Uterus (tissue), 4 donors: ENCODE data around the gene TMEM178B. TPM values are rescaled to one million over a fixed set of nuclear protein-coding genes. Genes with fewer than 3 reads are reported as not detected.

Source experiments
- DNase-seq, 2 donors: peaks; one replicate each; pipeline ENCODE4 v3.0.0-alpha.2; 2019 to 2020
- H3K27ac ChIP-seq, 2 donors: fragments of 200-600 bp; sonication (generic); 1 replicate in 1 of 2; 2 replicates in 1 of 2; pipeline ENCODE4 v1.5.1; 2016 to 2018
- H3K27me3 ChIP-seq, 2 donors: fragments of 200-600 bp; sonication (generic); one replicate each; pipeline ENCODE4 v1.5.1; 2018 to 2019; ENCODE audit warnings: control low read depth in 1 of 2
- H3K36me3 ChIP-seq, 2 donors: fragments of 200-600 bp; sonication (generic); one replicate each; pipeline ENCODE4 v1.5.1; 2019; ENCODE audit warnings: control low read depth in 1 of 2
- H3K4me1 ChIP-seq, 2 donors: fragments of 200-600 bp; sonication (generic); one replicate each; pipeline ENCODE4 v1.5.1; 2018 to 2019; ENCODE audit warnings: control low read depth in 1 of 2
- H3K4me3 ChIP-seq, 2 donors: fragments of 200-600 bp; sonication (generic); 1 replicate in 1 of 2; 2 replicates in 1 of 2; pipeline ENCODE4 v1.5.1; 2018 to 2019; ENCODE audit warnings: mild to moderate bottlenecking in 1 of 2
- H3K9me3 ChIP-seq, 2 donors: fragments of 200-600 bp; sonication (generic); one replicate each; pipeline ENCODE4 v1.5.1; 2019; ENCODE audit warnings: control low read depth in 1 of 2
- CTCF ChIP-seq, 4 experiments: fragments of 200-600 bp in 2 of 4; fragments of 450-650 bp in 2 of 4; sonication (generic) in 2 of 4; IDR thresholded peaks; one replicate each; pipeline ENCODE4 v1.5.1; 2016 to 2019; ENCODE audit warnings: antibody characterized with exemption in 4 of 4, mild to moderate bottlenecking in 2 of 4, moderate library complexity in 1 of 4
- POLR2A ChIP-seq, 2 donors: fragments of 450-650 bp; IDR thresholded peaks; one replicate each; pipeline ENCODE4 v1.6.1; 2016; ENCODE audit warnings: antibody characterized with exemption in 2 of 2, mild to moderate bottlenecking in 1 of 2, moderate library complexity in 1 of 2
- intact Hi-C: fragments of 100-400 bp; cut with DNase I; formaldehyde crosslinking; loops from one replicate; pipeline ENCODE4 v1.15.1; 2023; ENCODE audit warnings: low total_unique reads
- total RNA-seq, 4 donors: library from RNA; depleted of rRNA in 3 of 4; stranded (reverse); fragments of >200 nt in 3 of 4; gene quantifications; one replicate each; pipeline versions ENCODE4 v1.1.0 to v1.2.4, GENCODE V29; 2014 to 2023
- donor health status: DM: yes; HTN: yes; CAD: no.

Gene TMEM178B
- total RNA-seq, 4 donors from 2014 or later: 0.76 to 3.0 TPM; not detected in 2

- no peaks in the 10 kb centered on the region for H3K36me3 ChIP-seq
- TF ChIP-seq POLR2A (IDR thresholded peaks at IDR 0.05): no peak
- no peak for TF ChIP-seq CTCF (IDR thresholded peaks at IDR 0.05)
- H3K4me3 ChIP-seq: no peak overlapping the region
- H3K27ac ChIP-seq: no peak overlapping the region
- DNase-seq: no peak
- no peaks in the 10 kb centered on the region for H3K9me3 ChIP-seq
- intact Hi-C loops: no loop called here
- no peaks in the 10 kb centered on the region for H3K27me3 ChIP-seq
- H3K4me1 ChIP-seq: no peaks in the 10 kb centered on the region
These were observed 198.6 kb downstream of the TMEM178B start for GRCh38 chr7:141272417-141272816.

GRCh38 chr7:141275350-141275749 lies 201.5 kb downstream of the TMEM178B start:
- H3K36me3 ChIP-seq: no peaks in the 10 kb centered on the region
- no peak overlapping the region for H3K4me3 ChIP-seq
- no peaks in the 10 kb centered on the region for H3K27me3 ChIP-seq
- TF ChIP-seq CTCF (IDR thresholded peaks at IDR 0.05) (no peak), POLR2A (IDR thresholded peaks at IDR 0.05) (no peak)
- intact Hi-C loops: no loop called here
- H3K27ac ChIP-seq: no peak overlapping the region
- no peaks in the 10 kb centered on the region for H3K4me1 ChIP-seq
- no peak for DNase-seq
- no peaks in the 10 kb centered on the region for H3K9me3 ChIP-seq

GRCh38 chr7:141276031-141276430 lies 202.2 kb downstream of the TMEM178B start:
- Histone ChIP-seq H3K4me3 (no peak overlapping the region), H3K4me1 (no peaks in the 10 kb centered on the region), H3K27ac (no peak overlapping the region), H3K36me3 (no peaks in the 10 kb centered on the region), H3K27me3 (no peaks in the 10 kb centered on the region), H3K9me3 (no peaks in the 10 kb centered on the region)
- DNase-seq: no peak
- intact Hi-C loops: no loop called here
- TF ChIP-seq POLR2A (IDR thresholded peaks at IDR 0.05): no peak
- no peak for TF ChIP-seq CTCF (IDR thresholded peaks at IDR 0.05)

GRCh38 chr7:141280100-141280499 lies 206.2 kb downstream of the TMEM178B start:
- no peak for DNase-seq
- no peak for TF ChIP-seq POLR2A (IDR thresholded peaks at IDR 0.05)
- TF ChIP-seq CTCF (IDR thresholded peaks at IDR 0.05): no peak
- H3K27me3 ChIP-seq: no peaks in the 10 kb centered on the region
- H3K36me3 ChIP-seq: no peaks in the 10 kb centered on the region
- no peak overlapping the region for H3K4me3 ChIP-seq
- no peak overlapping the region for H3K27ac ChIP-seq
- no peaks in the 10 kb centered on the region for H3K4me1 ChIP-seq
- H3K9me3 ChIP-seq: no peaks in the 10 kb centered on the region
- intact Hi-C loops: no loop called here

- no peaks in the 10 kb centered on the region for H3K9me3 ChIP-seq
- H3K27me3 ChIP-seq: no peaks in the 10 kb centered on the region
- no peaks in the 10 kb centered on the region for H3K4me1 ChIP-seq
- intact Hi-C loops: no loop called here
- no peak overlapping the region for H3K4me3 ChIP-seq
- no peak for TF ChIP-seq POLR2A (IDR thresholded peaks at IDR 0.05)
- no peak for TF ChIP-seq CTCF (IDR thresholded peaks at IDR 0.05)
- no peaks in the 10 kb centered on the region for H3K36me3 ChIP-seq
- no peak for DNase-seq
- H3K27ac ChIP-seq: no peak overlapping the region
These were observed 207.4 kb downstream of the TMEM178B start for GRCh38 chr7:141281311-141281710.
